Umbilical cord (tissue), 2 donors: ENCODE results near the gene CDHR2. TPM values are rescaled to one million over a fixed set of nuclear protein-coding genes. Genes with fewer than 3 reads are reported as not detected.

ENCODE experiments used
- DNase-seq: peaks from one replicate; pipeline ENCODE4 v3.0.0-alpha.2; 2015; ENCODE audit warnings: low spot score
- total RNA-seq: library from RNA; depleted of rRNA; stranded (reverse); fragments of >200 nt; gene quantifications from one replicate; pipeline ENCODE4 v1.2.3, GENCODE V29; 2014; ENCODE audit warnings: low replicate concordance; ENCODE audit not compliant: insufficient read depth

CDHR2 gene
- total RNA-seq, 1 donor from 2014 or later: not detected

DNA sequence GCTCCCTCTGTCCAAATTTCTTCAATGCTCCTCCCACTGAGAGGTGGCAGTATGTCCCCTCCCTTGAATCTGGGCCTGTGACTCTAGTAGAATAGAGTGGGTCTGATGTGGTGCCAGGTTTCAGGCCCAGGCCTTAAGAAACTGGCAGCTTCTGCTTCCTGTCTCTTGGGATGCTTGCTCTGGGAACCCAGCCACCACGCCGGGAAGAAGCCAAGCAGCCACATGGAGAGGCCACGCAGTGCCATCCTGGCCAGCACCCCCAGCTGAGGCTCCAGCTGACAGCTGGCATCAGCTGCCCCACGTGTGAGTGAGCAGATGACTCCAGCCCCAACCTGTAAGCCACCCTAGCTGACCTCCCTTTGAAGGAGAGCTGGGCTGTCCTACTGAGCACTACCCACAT lies 90.8 kb downstream of the CDHR2 start:
- DNase-seq: no peak

GRCh38 chr5:176640616-176641015 lies 91.5 kb downstream of the CDHR2 start:
- no peak for DNase-seq

DNA sequence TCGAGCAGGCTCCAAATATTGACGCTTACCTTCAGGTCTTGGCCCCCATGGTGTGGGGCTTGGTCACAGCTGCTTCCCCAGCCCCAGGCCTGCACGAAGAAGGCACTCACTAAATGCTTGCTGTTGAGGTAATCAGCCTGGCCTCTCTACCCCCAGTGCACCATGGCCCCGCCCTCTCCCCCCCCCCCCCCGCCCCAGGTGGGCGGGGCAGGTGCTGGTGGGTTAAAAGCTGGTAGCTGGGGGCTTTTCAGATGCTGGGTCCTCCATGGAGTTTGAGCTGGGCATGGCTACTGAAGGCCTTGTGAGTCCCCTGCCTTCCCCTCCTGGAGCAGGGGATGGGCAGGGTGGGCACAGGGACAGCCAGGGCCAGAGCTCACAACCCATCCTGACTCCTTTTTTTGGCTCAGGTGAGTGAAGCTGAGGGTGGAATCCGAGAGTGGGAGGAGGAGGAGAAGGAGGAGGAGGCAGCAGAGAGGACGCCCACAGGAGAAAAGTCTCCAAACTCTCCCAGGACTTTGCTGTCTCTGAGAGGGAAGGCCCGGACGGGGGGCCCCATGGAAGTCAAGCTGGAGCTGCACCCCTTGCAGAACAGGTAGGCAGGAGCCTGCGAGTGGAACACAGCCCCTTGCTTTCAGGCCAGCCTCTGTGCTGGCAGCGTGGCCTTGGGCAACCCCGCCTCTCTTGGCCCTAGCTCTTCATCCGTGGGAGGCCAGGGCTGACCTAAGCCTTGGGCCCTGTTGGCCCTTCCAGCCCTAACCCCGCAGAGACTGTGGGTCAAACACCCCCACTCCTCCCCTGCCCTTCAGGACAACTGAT lies 93.7 kb downstream of the CDHR2 start:
- no peak for DNase-seq

GRCh38 chr5:176643491-176644219 lies 94.5 kb downstream of the CDHR2 start:
- no peak for DNase-seq

DNA sequence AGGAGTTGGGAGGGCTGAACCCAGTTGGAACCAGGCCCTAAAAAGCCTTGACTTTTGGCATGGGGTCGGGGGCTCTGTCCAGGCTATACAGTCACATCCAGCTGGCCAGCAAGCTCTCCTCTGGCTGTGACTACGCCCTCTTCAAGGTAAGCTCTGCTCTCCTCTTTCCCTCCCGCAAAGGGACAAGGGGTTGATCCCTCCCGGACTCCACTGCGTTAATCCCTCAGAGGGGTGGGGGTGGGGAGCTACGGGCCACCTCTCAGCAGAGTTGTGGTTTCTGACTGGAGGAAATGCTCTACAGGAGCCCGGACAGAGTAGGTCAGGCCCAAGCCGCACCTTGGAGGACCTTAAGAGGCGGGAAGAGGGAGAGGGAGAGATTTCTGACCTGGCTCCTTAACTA lies 95.2 kb downstream of the CDHR2 start:
- no peak for DNase-seq

- DNase-seq: no peak
These were observed 95.9 kb downstream of the CDHR2 start for GRCh38 chr5:176644878-176645670.

Other genes starting within 250 kb of the CDHR2 start
- gene KIAA1191, start 187.6 kb upstream of the CDHR2 start, total RNA-seq: 35.6 TPM
- 8.9 TPM for gene ARL10, start 183.9 kb upstream of the CDHR2 start, total RNA-seq
- 13.2 TPM for gene NOP16, start 160.7 kb upstream of the CDHR2 start, total RNA-seq
- 37.8 TPM for gene HIGD2A, start 160.6 kb upstream of the CDHR2 start, total RNA-seq
- gene CLTB, start 132.8 kb upstream of the CDHR2 start, total RNA-seq: 108 TPM
- 47.2 TPM for gene FAF2, start 101.0 kb upstream of the CDHR2 start, total RNA-seq
- 0.24 TPM for gene RNF44, start 11.9 kb upstream of the CDHR2 start, total RNA-seq
- 0.72 TPM for gene GPRIN1, start 60.8 kb downstream of the CDHR2 start, total RNA-seq
- not detected for gene SNCB, start 81.2 kb downstream of the CDHR2 start, total RNA-seq
- 5.3 TPM for gene EIF4E1B, start 81.3 kb downstream of the CDHR2 start, total RNA-seq
- 14.7 TPM for gene TSPAN17, start 98.1 kb downstream of the CDHR2 start, total RNA-seq